GM04504 (cell line): ENCODE data around the gene GAA.

Source experiments
- DNase-seq: peaks from one replicate; pipeline ENCODE4 v3.0.0-alpha.2; 2012; ENCODE audit warnings: low read depth

Gene GAA

DNA sequence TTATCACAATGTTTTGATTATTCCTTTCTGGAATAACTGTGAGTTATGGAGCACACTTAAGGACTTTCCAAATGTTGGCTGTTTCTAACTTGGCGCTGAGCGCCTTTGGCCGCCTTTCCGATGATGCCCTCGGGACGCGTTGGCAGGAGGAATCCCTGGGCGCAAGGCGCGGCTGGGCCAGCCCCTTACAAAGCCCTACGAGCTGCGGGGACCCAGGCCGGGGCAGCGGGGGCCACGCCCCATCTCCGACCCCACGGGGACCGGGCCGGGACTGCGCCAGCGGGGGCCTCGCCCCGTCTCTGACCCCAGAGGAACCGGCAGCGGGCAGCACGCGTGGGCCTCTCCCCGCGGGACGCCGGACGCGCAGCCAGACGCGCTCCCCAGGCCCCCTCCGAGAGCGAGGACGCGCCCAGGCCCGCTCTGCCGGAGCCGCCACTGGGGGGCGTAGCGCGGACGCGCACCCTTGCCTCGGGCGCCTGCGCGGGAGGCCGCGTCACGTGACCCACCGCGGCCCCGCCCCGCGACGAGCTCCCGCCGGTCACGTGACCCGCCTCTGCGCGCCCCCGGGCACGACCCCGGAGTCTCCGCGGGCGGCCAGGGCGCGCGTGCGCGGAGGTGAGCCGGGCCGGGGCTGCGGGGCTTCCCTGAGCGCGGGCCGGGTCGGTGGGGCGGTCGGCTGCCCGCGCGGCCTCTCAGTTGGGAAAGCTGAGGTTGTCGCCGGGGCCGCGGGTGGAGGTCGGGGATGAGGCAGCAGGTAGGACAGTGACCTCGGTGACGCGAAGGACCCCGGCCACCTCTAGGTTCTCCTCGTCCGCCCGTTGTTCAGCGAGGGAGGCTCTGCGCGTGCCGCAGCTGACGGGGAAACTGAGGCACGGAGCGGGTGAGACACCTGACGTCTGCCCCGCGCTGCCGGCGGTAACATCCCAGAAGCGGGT lies at the start of gene GAA:
TSS of gene GAA (plus strand) at position 571 of the 935 bp plus-strand sequence. CDS start 3,006 bp downstream, outside the sequence.
- DNase-seq: peak; percentile 67

DNA sequence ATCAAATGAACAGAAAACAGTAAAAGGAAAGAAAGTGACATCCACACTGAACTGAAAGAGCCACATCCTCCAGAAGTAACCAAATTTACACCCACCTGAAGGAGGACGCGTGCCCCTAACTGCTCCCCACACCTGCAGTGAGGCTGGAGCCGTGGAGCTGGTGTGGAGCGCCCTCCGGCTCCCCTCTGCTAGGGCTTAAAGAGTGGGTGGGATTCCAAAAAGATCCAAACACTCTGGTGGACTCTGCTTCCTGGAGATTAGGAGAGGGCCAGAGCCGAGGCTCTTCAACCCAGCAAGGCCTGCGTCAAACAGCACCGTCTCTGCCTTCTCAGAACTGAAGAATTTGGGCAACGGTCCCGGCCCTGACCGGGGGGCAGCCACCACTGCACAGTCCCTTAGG lies 49.7 kb upstream of the GAA start:
- DNase-seq: no peak

DNA sequence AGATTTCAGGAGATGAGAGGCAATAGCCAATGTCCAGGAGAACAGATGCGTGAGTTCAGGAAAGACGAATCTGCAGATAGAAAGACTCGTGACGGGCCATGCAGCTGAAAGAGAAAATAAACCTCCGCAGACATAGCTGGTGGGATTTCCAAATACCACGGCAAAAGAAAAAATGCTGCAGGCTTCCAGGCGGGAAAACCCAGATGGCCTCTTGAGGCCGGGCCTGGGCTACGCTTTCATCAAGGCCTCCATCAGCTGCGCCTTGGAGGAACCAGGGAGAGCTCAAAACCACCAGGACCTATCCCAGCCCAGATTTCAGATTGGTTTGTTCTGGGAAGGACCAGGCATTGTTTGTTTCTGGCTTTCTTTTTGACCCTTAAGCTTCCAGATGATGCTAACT lies 48.3 kb upstream of the GAA start:
- DNase-seq: no peak

DNA sequence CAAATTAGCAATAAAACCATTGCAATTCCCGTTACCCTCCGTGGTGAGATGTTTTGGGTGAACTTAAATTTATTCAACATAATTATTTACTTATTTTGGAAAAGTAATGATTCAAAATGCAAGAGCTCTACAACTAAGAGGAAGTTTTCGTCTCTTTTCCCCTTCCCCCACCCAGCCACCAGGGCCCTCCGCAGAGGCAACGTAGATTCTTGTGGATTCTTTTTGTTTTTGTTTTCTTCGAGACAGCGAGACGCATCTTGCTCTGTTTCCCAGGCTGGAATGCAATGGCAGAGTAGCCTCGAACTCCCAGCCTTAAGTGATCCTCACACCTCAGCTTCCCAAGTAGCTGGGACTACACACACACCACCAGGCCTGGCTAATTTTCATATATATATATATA lies 45.8 kb upstream of the GAA start:
- DNase-seq: no peak

DNA sequence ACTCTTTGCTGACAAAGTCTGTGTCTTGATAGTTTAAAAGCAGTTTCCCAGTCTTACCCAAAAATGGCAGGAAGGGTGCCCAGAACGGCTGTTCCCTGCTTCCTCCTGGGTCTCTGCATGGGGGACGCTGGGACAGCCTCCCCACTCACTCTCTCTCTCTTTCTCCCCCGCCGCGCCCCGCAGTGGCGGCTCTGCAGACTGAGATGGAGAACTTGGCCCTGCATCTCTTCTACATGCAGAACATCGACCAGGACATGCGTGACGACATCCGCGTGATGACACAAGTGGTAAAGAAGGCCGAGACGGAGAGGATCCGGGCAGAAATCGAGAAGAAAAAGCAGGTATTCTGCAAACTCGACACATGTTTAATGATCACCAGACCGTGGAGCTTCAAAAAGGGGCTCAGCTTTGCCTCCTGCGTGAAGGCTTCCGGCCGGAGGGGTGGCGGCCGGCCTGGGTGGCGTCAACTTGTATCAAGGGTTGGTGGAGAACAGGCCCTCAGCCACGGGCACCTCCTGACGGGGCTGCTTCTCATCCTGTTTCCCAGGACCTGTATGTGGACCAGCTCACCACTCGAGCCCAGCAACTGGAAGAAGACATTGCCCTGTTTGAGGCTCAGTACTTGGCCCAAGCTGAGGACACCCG lies 42.9 kb upstream of the GAA start:
- no peak for DNase-seq

DNA sequence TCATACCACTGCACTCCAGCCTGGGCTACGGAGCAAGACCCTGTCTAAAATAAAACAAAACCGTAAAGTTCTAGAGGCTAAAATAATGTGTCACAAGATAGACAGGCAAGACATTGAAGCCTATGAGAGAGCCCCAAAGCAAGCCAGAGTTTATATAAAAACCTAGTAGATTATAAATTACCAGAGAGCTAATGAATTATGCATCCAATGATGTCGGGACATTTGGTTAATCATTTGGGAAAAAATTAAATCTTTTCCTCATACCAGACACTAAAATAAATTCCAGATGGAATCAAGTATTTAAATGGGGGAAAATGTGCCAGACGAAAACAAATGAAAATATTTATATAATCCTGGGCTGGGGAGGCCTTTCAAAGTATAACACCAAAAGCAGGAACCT lies 40.7 kb upstream of the GAA start:
- DNase-seq: no peak

DNA sequence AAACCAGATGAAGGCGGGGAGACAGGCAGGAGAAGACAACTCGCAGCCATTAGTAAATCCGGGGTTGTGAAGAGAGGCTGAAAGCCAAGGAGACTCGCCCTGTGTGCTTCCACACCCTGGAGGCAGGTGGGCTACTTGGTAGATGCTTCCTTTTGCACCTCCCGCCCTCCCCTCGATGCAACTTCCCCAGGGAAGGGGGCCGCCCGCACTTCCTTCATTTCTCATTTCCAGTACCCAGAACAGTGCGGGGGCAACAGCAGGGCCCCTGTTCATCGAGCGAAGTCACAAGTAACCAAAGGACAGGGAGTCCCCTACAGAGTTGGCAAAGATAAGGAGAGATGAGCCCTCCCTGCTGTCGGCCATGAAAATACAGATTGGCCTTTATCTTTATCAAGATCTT lies 40.0 kb upstream of the GAA start:
- DNase-seq: no peak

DNA sequence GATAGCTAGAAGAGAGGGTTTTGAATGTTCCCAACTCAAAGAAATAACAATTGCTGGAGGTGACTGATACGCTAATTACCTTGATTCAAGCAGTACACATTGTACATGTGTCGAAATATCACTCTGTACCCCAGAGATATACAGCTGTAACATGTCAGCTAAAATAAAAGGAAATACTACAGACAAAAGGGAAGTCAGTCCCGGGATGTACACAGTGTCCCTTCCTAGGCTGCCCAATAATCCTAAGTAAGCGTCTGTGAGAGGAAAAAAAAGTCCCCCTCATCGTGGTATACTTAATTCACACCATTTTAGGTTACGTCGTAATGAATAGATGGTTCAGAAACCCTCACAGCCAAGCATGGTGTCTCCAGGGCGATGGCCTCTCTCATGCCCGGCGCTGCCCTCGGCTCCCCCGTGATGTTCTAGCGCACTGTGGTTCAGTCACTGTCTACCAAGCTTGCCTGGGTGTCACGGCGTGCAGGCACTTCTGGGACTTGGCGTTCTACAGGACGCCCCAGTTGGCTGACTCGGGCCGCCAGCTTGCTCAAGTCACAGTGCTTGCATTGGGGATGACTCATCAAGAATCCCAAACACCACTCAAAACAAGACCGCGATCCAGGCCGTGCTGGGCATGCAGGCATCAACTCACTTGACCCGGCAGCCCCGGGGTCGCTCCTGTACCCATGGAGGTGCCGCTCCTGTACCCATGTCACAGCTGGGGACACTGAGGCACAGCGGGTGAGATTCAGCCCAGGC lies 37.4 kb upstream of the GAA start:
- no peak for DNase-seq

DNA sequence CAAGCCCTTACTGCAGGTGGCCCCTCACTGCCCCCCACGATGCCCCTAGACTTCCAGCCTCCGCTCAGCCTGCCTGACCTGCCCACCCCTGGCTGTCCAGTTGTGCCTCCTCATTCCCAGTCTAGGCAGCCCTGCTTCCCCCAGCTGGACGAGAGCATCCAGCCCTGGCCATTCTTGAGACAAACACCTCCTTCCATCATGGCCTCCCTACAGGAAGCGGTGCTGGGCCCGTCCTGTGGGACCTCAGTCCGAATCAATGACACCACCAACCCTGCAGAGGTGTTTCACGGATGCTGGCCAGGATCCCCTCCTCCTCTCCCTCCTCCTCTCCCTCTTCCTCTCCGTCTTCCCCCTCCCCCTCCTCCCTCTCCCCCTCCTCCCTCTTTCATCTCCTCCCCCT lies 36.7 kb upstream of the GAA start:
- DNase-seq: no peak

DNA sequence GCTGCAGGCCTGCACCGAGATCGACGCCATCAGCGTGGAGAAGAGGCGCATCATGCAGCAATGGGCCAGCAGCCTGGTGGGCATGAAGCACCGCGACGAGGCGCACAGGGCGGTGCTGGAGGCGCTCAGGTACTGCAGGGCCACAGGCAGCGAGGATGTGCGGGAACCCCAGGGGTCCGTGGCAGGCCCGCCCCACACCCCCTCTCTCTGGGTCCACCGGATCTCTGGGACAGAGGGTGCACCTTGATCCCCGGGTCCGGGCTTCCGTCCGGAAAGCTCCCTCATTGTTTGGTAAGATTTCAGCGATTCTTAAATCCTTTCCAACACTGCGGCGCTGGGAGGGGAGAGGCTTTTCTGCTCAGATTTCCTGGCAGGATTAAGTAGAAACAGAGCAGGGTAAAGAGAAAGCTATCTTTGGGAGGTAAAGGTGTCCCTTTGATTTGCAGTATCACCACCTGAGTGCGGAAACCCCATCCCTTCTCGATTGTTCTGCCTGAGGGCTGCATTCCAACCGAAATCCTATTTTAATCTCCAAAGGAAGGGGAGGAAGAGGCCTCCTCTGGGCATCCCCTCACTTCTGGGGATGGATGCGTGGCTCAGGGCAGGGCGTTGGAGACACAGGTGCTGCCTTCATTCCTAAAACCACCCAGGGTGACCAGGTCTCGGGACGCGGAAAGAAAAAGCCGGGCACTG lies 35.8 kb upstream of the GAA start:
- DNase-seq: no peak

DNA sequence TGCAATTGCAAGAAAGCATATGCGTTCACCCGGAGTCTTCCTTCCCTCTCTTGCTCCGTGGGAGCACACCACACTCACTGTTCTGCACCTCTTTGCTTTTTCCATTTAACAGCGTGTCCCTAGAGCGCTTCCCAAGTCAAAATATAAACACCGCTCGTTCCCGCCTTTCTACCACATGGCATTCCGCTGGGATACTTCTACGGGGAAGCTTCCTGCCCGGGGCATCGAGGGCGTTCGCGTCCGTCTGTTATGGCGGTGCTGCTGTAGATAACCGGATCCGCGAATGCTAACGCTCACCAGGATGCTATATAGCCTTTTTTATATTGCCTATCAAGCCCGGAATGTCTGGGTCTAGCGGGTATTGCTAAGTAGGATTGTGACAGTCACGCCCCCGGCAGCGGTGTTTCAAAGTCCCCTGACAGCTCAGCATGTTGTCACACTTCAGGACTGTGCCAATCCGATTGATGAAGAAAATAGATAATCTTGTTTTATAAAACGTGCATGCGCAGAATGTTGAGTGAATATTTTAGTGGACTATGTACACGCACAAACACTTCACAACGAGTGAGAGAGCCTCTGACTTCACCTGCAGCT lies 33.9 kb upstream of the GAA start:
- no peak for DNase-seq

DNA sequence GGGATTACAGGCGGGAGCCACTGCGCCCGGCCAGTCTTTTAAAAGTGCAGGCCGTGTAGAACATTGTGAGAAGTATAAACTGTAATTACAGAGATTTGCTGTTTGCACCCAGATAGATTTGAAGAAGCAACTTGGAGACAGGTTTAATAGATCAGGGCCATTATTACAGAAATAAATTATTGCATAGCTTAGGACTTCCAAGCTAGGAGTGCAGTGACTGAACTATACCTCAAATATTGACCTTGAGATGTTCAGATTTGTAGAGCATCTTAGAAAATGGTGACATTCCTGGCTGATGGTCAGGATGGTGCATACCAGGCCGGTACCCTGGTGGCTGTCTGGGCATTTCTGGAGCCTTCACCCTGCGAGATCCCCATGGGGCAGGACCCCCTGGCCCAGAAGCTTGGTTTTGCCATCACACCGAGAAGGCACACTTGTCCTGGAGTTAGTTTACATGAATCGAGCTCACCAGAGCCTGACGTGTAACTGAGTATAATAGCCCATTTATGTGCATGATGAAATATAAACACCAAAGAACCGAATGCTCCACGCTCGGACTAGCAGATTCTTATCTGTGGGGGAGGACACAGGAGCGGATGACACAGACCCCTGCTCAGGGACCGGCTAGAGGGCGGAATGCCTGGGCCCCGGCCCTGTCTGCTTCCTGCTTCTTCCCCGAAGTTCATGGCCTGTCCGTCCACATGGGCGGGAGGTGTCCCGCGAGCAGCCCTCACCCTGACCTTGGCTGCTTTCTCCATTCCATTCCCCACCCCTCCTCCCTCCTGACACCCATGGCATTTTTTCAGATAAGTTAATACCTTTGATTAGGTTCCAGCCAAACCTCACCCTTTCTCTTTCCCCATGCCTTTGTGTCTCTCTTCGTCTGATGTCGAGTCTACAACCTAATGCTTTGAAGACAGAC lies 32.8 kb upstream of the GAA start:
- DNase-seq: no peak

DNA sequence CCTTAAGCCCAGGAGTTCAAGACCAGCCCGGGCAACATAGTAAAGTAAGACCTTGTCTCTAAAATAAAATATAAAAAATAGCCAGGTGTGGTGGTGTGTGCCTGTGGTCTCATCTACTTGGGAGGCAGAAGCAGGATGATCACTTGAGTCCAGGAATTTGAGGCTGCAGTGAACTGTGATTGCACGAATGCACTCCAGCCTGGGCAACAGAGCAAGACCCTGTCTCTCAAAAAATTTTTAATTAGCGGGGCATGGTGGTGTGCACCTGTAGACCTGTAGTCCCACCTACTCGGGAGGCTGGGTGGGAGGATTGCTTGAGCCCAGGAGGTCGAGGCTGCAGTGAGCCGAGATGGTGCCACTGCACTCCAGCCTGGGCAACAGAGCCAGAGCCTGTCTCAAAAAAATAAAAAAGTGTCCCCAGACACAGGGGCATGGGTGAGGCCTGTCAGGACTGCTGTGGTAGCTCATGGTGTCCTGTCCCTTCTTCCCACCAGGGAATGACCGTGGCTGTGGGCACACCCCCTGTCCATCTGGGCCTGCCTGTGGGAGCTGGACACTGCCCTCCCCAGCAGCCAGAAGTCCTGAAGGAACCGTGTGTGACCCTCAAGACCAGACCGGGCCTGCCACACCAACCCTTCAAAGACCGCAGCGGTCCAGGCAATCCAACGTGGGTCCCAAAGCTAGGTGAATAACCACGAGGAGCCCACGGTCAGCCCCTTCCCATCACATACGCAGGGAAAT lies 30.8 kb upstream of the GAA start:
- no peak for DNase-seq

DNA sequence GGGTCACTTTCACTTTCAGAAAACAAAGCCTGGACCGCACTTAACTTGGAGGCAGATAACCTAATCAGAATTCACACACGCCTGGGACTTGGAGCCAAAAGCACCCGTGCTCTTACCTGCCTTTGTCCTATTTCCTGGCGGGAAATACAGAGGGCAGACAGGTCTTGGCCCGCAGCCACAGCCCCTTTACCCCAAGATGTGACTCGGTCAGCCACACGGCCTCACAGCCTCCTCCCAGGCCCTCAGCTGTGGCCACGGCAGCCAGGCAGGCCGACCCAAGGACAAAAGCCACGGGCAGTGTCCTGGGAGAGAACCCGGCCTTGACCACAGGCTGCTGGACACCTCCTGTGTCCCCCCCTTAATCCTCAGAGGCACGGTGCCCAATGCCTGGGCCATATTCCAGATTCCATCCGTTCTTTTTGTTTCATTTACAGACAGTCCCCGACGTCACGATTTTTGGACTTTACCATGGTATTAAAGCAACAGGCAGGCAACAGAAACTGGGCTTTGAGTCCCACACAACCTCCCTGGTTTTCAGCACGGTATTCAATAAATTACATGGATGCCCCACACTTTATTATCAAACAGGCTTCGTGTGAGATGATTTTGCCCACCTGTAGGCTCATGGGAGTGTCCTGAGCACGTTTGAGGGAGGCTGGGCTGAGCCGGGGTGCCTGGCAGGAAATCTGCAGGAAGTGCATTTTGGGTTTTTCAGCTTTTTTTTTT lies 30.1 kb upstream of the GAA start:
- peak; percentile 40 for DNase-seq

DNA sequence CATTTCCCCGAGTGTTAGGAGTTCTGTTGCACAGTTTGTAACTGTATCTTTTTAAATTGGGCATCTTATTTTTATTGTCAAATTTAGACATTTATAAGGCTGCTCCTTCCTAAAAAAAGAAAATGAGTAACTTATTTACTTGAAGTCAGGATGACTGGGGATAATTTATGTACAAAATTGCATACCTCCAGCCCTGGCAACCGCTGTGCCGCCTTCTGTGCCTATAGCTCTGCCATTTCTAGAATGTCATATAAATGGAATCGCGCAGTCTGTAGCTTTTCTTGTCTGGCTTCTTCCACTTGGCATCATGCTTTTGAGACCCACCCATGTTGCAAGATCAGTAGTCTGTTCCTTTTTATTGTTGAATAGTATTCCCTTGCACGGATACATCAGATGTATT lies 29.0 kb upstream of the GAA start:
- DNase-seq: no peak

DNA sequence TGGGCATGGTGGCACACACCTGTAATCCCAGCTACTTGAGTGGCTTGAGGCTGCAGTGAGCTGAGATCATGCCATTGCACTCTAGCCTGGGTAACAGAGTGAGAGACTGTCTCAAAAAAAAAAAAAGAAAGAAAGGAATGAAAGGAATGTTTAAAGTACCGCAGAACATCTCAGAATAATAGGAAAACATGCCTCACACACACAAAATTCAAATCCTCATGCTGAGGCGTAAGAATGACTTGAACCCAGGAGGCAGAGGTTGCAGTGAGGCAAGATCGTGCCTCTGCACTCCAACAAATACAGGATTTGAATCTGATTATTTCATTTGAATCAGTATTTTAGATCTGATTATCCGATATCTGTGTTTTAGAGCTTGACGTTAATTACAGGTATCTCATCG lies 21.3 kb upstream of the GAA start:
- DNase-seq: no peak

DNA sequence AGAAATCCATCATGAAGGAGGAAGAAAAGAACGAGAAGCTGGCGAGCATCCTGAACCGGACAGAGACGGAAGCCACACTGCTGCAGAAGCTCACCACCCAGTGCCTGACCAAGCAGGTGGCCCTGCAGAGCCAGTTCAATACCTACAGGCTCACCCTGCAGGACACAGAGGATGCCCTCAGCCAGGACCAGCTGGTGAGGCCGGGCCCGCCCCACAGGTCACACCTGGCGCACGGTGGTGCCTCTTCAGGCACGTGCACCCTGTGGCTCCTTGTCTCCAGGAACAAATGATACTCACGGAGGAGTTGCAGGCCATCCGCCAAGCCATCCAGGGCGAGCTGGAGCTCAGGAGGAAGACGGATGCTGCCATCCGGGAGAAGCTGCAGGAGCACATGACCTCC lies 19.8 kb upstream of the GAA start:
- no peak for DNase-seq

DNA sequence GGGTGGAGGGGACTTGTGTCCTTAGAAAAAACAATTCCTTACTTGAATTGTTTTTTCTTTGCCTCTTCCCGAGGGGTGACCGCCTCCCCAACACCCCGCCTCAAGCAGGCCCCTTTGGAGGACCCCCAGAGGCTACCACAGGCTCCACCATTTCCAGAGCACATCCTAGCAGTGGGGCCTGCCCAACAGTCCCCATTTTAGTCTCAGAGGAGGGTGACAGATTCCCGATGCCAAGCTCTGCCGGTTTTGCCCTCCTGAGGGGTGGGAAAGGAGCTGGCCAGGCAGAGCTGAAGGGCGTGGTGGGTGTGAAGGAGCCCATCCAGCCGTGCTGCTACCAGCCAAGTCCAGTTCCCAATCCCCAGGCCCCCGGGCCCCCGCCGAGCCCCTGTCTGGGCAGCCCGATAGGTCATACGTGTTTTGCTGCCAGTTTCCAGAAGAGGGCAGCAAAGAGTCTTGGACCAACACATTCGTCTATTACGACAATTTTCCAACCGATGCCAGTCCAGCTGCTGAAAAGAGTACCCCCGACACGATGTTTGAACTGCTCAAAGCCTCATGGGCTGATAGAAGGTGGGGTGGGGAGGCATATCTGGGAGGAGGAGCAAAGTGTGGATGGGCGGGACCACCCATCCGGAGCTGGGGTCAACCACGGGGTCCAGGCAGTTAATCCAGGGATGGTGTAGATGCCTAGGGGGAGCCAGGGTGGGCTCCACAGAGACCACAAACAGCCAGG lies 18.8 kb upstream of the GAA start:
- DNase-seq: peak; percentile 36
